GM18519 (cell line): ENCODE measurements around the gene BTAF1.
A peak's percentile ranks its signal among the peaks of the same experiment; 100 is the strongest.

Source experiments
- ATAC-seq: cut with Tn5 transposase; IDR thresholded peaks from one replicate; pipeline ENCODE4 v1.9.1; 2021; ENCODE audit warnings: mild to moderate bottlenecking, moderate library complexity; ENCODE audit not compliant: unreplicated experiment, low FRiP score

The BTAF1 gene

DNA sequence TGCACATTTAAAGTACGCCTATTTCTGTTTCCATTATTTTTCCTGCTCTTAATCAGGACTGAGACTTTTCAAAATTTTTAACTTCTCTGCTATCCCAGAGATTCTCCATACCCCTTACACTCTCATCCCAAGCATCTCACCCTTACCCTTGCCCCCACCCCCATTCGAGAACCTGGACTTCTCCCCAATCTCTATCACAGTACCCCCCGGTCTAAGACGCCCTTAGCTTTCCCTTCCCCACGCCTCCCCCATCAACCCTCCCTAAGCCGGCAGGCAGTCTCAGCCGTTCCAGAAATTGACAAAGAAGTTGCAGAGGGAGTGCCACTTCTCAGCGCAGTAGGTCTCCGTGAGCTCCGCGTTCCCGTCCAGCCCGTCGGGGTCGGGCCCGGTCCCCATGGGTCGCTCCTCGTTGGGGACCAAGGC lies 15.6 kb upstream of the BTAF1 start:
- no peak for ATAC-seq

DNA sequence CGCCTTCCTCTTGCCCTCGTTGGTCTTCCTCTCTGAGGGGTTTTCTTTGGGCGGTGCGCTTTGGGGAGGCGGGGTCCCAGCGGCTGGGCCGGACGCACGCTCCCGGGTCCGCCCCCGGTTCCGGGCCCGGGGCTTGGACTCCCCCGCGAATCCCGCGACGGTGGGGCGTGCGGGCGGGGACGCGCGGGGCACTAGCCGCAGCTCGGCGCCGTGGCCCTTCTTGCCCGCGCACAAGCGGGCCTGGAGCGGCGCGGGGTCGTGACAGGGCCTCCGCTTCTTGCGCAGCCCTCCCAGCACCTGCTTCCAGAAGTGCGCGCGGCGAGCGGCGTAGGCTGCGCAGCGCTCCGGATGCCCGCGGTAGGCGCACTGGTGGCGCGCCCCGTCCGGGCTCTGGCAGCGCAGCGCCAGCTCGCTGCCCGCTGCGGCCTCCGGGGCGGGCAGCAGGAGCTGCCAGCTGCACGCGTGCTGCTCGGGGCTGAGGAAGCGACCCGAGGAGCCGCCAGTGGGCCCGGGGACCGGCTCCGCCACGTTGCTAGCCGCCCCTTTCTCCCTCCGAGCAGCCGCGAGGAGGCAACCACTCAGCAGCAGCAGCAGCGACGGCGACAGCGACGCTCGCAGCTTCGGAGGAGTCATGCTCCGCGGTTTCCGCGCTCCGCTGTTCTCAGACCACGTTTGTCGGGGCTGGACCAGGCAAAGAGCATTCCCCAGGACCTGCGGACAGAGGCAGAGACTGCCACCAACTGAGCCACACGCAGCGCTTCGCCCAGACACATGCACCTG lies 15.0 kb upstream of the BTAF1 start:
- ATAC-seq = peak; percentile 93

DNA sequence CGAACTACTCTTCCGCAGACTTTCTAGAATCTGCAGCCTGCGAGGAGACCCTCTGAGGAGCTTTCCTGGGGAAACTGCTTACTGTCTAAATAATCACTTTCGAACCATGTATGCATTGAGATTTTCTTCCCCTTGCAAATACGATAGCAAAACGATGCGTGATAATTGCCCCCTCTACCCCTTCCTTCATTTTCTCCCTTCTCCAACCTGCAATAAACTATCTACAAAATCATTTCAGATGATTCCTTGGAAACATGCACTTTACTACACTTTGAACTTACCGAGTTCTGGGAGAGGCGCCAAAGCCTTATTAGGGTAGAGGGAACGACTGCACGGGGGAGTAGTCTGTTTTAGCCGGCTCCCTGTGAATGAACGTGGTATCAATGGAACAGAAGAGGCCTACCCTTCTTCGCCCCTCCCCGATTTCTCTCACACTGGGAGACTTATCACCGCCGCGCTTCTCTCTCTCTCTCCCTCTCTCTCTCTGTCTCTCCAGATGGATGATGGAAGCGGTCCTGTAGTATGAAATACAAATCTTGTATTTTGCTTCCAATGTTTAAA lies 14.4 kb upstream of the BTAF1 start, which contains the start of gene FGFBP3:
Gene FGFBP3, minus strand, starts transcription at position 370 of the 561 bp plus-strand sequence. CDS start 517 bp downstream, outside the sequence.
- ATAC-seq = no peak

GRCh38 chr10:91910467-91910866 lies 13.1 kb upstream of the BTAF1 start:
- no peak for ATAC-seq

- ATAC-seq = no peak
These were observed 3.9 kb upstream of the BTAF1 start for GRCh38 chr10:91919651-91920050.

DNA sequence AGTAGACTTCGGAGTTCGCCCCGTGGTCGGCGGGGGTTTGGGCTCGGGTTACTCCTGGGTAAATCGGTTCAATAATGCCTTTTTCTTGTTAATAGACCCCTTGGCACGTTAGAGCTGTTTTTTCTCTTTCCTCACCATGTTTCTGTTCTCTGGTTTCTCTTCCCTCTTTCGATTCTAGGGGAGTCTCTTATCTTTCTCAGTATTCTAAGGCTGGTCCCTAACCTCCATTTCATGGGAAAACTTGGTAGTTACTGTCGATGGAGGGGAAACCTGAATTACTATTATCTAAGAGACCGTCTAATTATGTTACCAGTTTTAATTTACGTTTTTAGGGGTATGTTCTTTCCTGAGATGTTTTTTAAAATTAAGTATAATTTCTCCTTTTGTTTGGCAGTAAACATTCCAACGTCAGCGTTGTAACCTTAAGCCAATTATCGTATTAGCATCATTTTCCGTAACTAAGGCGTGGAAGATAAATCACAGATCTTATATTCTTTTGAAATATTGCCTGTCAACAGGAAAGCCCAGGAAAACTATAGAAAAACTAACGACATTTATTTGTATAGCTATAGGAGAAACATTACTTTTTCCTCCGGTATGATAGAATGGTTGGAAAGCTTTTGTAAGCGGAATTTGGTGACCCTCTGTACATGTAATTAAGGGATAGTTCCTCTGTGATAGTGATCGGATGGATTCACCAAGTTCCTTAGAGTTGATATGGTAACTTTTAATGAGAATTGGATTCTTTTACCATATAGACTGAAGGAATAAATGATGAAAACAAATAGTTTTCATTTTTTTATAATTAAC lies 847 bp downstream of the BTAF1 start:
- ATAC-seq = peak; percentile 10

GRCh38 chr10:91925022-91925320 lies 1.4 kb downstream of the BTAF1 start:
- no peak for ATAC-seq

- ATAC-seq = no peak
These were observed 7.4 kb downstream of the BTAF1 start for GRCh38 chr10:91930939-91931338.

- ATAC-seq = no peak
These were observed 8.1 kb downstream of the BTAF1 start for GRCh38 chr10:91931526-91932190.

- no peak for ATAC-seq
These were observed 9.2 kb downstream of the BTAF1 start for GRCh38 chr10:91932737-91933136.

GRCh38 chr10:91935886-91936285 lies 12.3 kb downstream of the BTAF1 start:
- ATAC-seq = no peak

DNA sequence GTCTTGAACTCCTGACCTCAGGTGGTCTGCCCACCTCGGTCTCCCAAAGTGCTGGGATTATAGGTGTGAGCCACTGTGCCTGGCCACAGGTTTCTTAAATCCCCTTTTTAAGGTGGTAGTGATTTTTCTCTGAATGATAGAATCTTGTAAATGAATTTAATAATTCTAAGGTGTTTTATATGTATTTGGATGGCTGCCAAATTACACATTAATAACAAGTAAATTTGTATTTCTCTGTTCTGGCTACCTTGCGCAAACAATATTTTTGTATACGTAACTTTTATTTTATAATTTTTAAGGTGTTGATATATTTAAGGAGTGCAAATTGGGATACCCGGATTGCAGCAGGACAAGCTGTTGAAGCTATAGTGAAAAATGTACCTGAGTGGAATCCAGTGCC lies 16.1 kb downstream of the BTAF1 start:
- ATAC-seq = no peak

- no peak for ATAC-seq
These were observed 17.9 kb downstream of the BTAF1 start for GRCh38 chr10:91941426-91941825.

- no peak for ATAC-seq
These were observed 21.5 kb downstream of the BTAF1 start for GRCh38 chr10:91944880-91945630.

DNA sequence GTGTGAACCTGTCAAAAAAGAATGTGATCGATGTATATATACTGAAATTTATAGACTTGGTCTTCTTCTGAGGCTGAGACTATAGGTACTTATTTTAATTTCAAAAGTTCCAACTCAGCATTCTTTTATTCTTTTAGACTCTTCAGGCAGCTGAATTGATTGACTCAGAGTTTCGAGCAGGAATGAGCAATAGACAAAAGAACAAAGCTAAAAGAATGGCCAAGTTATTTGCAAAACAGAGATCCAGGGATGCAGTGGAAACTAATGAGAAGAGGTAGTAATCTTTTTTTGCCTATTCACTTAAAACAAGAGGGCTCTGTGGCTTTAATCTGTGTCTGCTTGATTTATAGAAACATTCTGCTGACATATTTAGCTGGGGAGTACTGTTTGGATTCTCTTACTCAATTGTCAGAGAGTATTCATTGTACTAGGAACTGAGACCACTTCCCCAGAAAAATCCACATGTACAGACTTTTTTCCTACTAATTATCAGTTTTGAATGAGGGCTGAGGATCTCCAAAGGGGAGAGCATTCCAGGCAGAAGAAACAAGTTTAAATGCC lies 30.1 kb downstream of the BTAF1 start:
- no peak for ATAC-seq

DNA sequence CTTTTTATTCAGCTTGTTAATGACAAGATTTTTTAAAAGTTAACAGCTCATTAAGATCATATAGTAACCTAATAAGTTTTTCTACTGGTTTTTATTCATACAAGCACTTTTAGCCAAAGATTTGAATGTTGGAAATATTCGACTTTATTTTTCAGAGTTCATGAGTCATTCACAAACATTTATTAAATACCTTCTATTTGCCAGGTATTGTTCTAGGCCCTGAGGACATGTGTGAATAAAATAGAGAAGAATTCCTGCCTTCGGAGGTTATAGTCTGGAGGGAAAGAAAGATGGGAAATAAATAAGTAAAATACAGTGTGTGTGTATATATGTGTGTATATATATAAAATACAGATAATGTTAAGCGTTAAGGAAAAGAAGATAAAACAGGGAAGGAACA lies 31.5 kb downstream of the BTAF1 start:
- ATAC-seq = no peak

DNA sequence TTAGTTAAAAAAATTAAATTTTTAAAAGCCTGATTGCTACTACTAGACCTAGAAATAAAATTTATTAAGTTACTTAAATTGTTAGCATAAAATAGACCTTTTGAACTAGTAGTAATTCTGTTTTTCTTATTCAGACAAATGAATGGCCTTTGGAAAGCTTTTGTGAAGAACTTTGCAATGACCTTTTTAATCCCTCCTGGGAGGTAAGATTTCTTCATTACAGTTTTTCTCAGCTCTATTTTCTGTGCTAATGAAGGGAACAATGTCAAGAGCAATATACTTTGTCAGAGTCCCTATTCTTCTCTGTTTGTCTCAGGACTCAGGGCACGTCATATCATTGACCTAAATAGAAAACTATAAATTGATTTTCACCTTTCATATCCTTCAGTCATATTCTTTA lies 33.5 kb downstream of the BTAF1 start:
- ATAC-seq = no peak

DNA sequence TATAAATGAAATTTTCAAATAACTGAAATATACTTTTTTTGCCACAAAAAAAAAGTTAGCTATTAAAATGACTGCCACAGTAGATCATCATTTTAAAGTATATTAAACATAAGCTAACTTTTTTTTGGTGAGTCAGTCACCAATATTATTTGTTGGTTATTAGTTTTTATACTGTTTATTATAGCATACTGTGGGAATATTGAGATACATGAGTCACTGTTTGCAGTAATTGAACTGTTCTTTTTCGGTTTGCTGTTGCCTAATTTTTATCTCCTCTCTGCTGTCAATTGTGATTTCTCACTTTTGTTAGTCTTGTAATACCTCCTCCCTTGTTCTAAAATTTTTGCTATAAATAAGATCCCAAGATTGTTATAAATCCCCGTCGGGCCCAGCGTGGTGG lies 45.7 kb downstream of the BTAF1 start:
- no peak for ATAC-seq

DNA sequence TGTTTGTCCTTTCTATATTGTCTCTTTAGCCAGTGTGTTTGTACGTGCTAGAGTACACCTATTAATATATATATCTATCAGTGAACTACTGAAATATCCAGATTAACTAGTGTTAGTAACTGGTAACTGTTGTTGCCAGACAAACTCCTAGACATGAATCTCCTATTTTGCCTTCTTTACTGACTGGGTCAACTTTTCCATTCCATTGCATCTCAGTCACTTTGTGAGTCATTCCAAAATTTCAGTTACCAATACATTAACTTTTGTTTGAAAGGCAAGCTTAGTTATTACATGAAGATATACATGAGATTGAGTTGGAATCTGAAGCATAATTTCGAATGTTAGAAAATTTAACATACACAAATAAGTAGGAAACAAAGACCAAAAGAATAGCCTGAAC lies 51.4 kb downstream of the BTAF1 start:
- ATAC-seq = no peak

- no peak for ATAC-seq
These were observed 51.9 kb downstream of the BTAF1 start for GRCh38 chr10:91975438-91975837.
